ENCODE data around the gene ZNF775.
"Not testable (repeated sequence)": the region's sequence is repeated elsewhere in the genome, so short reads cannot be mapped to it uniquely, and the experiment has no call there.

The ZNF775 gene

GRCh38 chr7:150383710-150384397, 4.7 kb downstream of the ZNF775 start:
- no peak for DNase-seq

- DNase-seq = no peak
These were observed 5.5 kb downstream of the ZNF775 start for GRCh38 chr7:150384406-150385301.

GRCh38 chr7:150385302-150385723, 6.2 kb downstream of the ZNF775 start:
- DNase-seq = no peak

- DNase-seq = not testable (repeated sequence)
These were observed 6.8 kb downstream of the ZNF775 start for GRCh38 chr7:150385884-150386283.

- DNase-seq = no peak
These were observed 9.2 kb downstream of the ZNF775 start for GRCh38 chr7:150388306-150388705.

GRCh38 chr7:150388709-150389531, 9.8 kb downstream of the ZNF775 start:
- DNase-seq = no peak

GRCh38 chr7:150389532-150389816, 10.3 kb downstream of the ZNF775 start:
- no peak for DNase-seq

GRCh38 chr7:150390205-150390604, 11.1 kb downstream of the ZNF775 start:
- no peak for DNase-seq

- DNase-seq = no peak
These were observed 14.2 kb downstream of the ZNF775 start for GRCh38 chr7:150393325-150393724.

GRCh38 chr7:150396426-150396825, 17.3 kb downstream of the ZNF775 start:
- no peak for DNase-seq

- no peak for DNase-seq
These were observed 17.7 kb downstream of the ZNF775 start for GRCh38 chr7:150396851-150397260.

- no peak for DNase-seq
These were observed 18.4 kb downstream of the ZNF775 start for GRCh38 chr7:150397346-150398107.

GRCh38 chr7:150398108-150398964, 19.2 kb downstream of the ZNF775 start:
- no peak for DNase-seq

- DNase-seq = no peak
These were observed 19.8 kb downstream of the ZNF775 start for GRCh38 chr7:150398965-150399320.

GRCh38 chr7:150399421-150400007, 20.4 kb downstream of the ZNF775 start:
- no peak for DNase-seq

- no peak for DNase-seq
These were observed 21.1 kb downstream of the ZNF775 start for GRCh38 chr7:150400008-150400787.

GRCh38 chr7:150400788-150401423, 21.8 kb downstream of the ZNF775 start:
- DNase-seq = no peak

GRCh38 chr7:150401424-150401790, 22.3 kb downstream of the ZNF775 start:
- DNase-seq = no peak

- no peak for DNase-seq
These were observed 22.9 kb downstream of the ZNF775 start for GRCh38 chr7:150401861-150402631.

Data from CD4-positive, alpha-beta T cell treated with Interleukin-4 for 4 hours (primary cell).